GM18517 (cell line): Measurements from ENCODE around the gene IMMP2L.
"Not testable (repeated sequence)": the region's sequence is repeated elsewhere in the genome, so short reads cannot be mapped to it uniquely, and the experiment has no call there.

Experiments used
- ATAC-seq: cut with Tn5 transposase; IDR thresholded peaks from one replicate; pipeline ENCODE4 v1.9.1; 2021; ENCODE audit warnings: mild to moderate bottlenecking, moderate library complexity; ENCODE audit not compliant: unreplicated experiment

The IMMP2L gene

GRCh38 chr7:111085356-111085755 is 476.9 kb downstream of the IMMP2L start:
- no peak for ATAC-seq

DNA sequence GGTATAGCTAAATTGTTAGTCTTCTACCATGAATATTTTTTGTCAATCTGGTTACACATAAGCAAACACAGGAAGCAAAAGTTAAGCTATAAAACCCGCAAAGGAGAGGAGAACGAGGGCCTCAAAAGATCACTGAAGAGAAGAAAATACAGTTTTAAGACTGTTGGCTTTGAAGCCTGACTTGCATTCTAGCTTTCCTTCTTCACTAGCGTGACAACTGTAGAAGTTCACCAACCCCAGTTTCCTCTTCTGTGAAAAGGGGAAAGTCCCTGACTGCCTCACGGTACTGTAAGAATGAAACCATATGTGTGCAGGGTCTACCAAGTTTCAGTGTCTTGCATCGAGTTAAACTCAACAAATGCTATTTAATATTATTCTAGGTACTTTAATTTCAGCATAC is 478.9 kb downstream of the IMMP2L start:
- peak; percentile 98 for ATAC-seq

- no peak for ATAC-seq
These were observed 479.9 kb downstream of the IMMP2L start for GRCh38 chr7:111082351-111082750.

DNA sequence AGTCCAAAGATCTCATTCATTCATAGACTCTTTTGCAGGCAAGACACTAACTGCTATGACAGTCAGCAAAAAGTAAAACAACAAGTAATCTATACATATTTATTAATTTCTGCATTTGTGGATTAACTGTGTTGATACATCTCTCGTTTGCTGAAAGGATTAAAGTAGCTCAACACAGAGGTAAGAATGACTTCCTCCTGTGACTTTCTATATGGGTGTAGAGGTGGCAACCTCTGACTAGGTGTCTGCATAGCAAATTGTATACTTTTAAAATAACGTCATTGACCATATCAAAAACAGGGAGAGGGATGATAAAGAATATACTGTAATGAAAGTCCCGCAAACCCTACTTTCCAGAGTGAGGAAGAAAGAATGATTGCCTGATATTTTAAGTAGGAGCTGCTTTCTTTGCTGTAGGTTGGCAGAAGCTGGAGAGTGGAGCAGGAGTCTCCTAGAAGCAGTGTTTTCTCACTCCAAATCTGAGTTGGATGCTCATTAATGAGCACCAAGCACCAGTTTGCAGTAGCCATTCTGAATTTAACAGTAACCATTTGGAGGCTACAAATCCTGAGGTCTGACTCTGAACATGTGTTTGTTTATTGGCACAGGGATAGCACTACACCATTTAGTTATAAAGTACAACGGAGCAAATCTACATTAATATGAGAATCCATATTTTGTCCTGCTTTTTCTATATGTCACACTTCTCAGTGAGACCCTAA is 480.6 kb downstream of the IMMP2L start:
- ATAC-seq: no peak

- ATAC-seq: peak; percentile 36
These were observed 481.7 kb downstream of the IMMP2L start for GRCh38 chr7:111080495-111081105.

- ATAC-seq: no peak
These were observed 485.3 kb downstream of the IMMP2L start for GRCh38 chr7:111077001-111077400.

- no peak for ATAC-seq
These were observed 486.1 kb downstream of the IMMP2L start for GRCh38 chr7:111076205-111076604.

- ATAC-seq: no peak
These were observed 486.8 kb downstream of the IMMP2L start for GRCh38 chr7:111075498-111075897.

DNA sequence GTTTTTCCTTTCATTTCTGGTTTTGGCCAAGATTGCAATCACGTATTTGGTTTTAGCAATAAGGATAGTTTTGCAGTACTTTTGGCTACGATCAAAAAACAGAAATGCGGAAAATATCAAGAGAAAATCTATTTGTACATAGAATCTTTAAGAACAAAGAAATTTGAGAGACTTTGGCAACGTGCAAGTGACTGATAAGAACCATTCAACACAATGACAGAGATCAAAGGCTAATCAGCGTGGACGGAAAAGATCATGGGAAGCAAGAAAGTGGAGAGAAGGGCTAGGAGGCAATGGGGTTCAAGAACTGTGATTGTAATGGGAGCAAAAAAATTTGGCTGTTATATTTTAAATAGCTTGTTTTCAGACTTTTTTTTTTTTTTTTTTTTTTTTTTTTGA is 487.5 kb downstream of the IMMP2L start:
- no peak for ATAC-seq

- ATAC-seq: no peak
These were observed 488.1 kb downstream of the IMMP2L start for GRCh38 chr7:111074071-111074747.

DNA sequence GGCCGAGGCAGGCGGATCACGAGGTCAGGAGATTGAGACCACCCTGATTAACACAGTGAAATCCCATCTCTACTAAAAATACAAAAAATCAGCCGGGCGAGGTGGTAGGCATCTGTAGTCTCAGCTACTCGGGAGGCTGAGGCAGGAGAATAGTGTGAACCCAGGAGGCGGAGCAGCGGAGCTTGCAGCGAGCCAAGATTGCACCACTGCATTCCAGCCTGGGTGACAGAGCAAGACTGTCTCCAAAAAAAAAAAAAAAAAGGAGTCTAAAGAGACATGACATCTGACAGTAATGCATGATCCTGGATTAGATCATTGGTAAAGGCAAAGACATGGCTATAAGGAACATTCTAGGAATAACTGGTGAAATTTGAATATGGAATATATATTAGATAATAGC is 489.6 kb downstream of the IMMP2L start:
- ATAC-seq: not testable (repeated sequence)

- no peak for ATAC-seq
These were observed 490.7 kb downstream of the IMMP2L start for GRCh38 chr7:111071556-111071955.

GRCh38 chr7:111068618-111069017 is 493.7 kb downstream of the IMMP2L start:
- no peak for ATAC-seq

- no peak for ATAC-seq
These were observed 494.6 kb downstream of the IMMP2L start for GRCh38 chr7:111067682-111068081.

DNA sequence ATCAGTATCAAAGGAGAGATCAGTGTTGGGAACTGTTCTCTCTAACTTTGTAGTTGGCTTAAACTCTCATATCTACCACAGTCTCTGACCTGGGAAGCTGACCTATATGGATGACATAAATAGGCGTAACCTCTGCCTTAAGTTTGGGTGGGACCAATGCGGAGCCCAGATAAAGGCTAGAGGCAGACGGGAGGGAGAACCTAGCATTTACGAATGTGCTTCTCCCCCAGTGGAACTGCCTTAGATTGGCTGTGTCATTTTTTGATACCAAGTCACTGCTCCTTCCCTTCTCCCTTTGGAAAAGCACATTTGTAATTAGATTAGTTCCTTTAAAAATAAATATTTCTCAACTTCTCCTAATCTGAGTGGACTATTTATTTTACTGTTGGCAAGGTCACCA is 495.0 kb downstream of the IMMP2L start:
- ATAC-seq: no peak

DNA sequence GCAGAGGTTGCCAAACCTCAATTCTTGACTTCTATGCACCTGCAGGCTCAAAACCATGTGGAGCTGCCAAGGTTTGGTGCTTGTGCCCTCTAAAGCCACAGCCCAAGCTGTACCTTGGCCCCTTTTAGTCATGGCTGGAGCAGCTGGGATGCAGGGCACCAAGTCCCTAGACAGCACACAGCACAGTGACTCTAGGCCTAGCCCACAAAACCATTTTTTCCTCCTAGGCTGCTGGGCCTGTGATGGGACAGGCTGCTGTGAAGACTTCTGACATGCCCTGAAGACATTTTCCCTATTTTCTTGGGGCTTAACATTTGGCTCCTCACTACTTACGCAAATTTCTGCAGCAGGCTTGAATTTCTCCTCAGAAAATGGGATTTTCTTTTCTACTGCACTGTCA is 499.1 kb downstream of the IMMP2L start:
- no peak for ATAC-seq

DNA sequence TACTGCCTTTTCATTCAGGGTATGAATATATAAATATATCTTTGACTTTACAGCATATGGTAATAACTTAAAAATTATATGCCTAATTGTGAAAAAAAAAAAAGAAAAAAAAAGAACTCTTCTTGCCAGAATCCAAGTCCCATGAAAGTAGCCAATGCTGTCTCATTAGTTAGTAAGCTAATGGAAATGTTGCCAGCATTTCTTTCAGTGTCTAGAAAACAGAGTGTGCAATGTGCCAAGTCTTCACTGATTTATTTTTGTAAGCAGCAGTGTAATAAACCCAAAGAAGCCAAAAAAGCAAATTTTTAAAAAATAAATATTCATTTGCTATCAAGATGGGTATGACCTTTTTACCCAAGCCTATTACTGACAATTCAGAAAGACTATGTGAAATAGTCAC is 502.5 kb downstream of the IMMP2L start:
- no peak for ATAC-seq

GRCh38 chr7:111057066-111057465 is 505.2 kb downstream of the IMMP2L start:
- no peak for ATAC-seq

DNA sequence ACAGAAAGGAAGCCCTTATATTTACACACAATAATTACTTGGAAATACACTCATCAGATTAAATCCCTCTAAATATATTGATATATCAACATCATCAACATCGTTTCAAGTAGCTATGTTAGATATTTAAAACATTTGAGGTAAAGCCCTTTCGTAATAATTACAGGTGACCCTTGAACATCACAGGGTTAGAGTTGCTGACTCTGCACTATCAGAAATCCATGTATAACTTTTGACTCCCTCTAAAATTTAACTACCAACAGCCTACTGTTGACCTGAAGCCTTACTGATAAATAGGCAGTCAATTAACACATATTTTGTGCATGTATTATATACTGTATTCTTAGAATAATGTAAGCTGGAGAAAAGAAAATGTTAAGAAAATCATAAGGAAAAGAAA is 505.9 kb downstream of the IMMP2L start:
- ATAC-seq: no peak

GRCh38 chr7:111053035-111053434 is 509.3 kb downstream of the IMMP2L start:
- no peak for ATAC-seq

- no peak for ATAC-seq
These were observed 510.5 kb downstream of the IMMP2L start for GRCh38 chr7:111051832-111052231.

- ATAC-seq: no peak
These were observed 511.3 kb downstream of the IMMP2L start for GRCh38 chr7:111050875-111051416.
